Body of pancreas (tissue), 4 donors: ENCODE measurements around the gene ALOX12.

Experiments used
- CTCF ChIP-seq, 7 experiments: fragments of 450-650 bp in 4 of 7; fragments of 200-600 bp in 3 of 7; sonication (generic) in 3 of 7; IDR thresholded peaks; one replicate each; pipeline ENCODE4 v1.5.1; 2016 to 2019; ENCODE audit warnings: antibody characterized with exemption in 7 of 7
- POLR2A ChIP-seq, 3 donors: fragments of 450-650 bp; IDR thresholded peaks; one replicate each; pipeline ENCODE4 v1.6.1; 2016; ENCODE audit warnings: antibody characterized with exemption in 3 of 3, mild to moderate bottlenecking in 2 of 3

GRCh38 chr17:6947745-6948144 lies 48.1 kb upstream of the ALOX12 start:
- TF ChIP-seq CTCF (IDR thresholded peaks at IDR 0.05) = no peak
- no peak for TF ChIP-seq POLR2A (IDR thresholded peaks at IDR 0.05)
